ENCODE measurements around the gene HIVEP2. TPM values are rescaled to one million over a fixed set of nuclear protein-coding genes. Genes with fewer than 3 reads are reported as not detected.

Gene HIVEP2
- total RNA-seq, 1 donor from 2014 or later: 15.2 TPM

- no peak for DNase-seq (ENCODE audit: low spot score in 2 of 2, unreplicated experiment in 2 of 2)
- TF ChIP-seq CTCF (IDR thresholded peaks at IDR 0.05; ENCODE audit: unreplicated experiment): no peak
- Mint-ChIP-seq H3K36me3 (peaks cover 2% of the 10 kb centered on the region), H3K27me3 (ENCODE audit: low read depth) (no peaks in the 10 kb centered on the region), H3K9me3 (no peaks in the 10 kb centered on the region), H3K4me1 (peaks cover 10% of the 10 kb centered on the region), H3K27ac (no peak overlapping the region), H3K4me3 (no peak overlapping the region)
Measured at GRCh38 chr6:142900227-142900971, 44.6 kb downstream of the HIVEP2 start.

GRCh38 chr6:142898927-142899895, 45.8 kb downstream of the HIVEP2 start:
- Mint-ChIP-seq H3K4me1 (peaks cover 10% of the 10 kb centered on the region), H3K9me3 (no peaks in the 10 kb centered on the region), H3K4me3 (no peak overlapping the region), H3K27ac (no peak overlapping the region), H3K27me3 (ENCODE audit: low read depth) (no peaks in the 10 kb centered on the region), H3K36me3 (peaks cover 2% of the 10 kb centered on the region)
- DNase-seq (ENCODE audit: low spot score in 2 of 2, unreplicated experiment in 2 of 2): no peak
- no peak for TF ChIP-seq CTCF (IDR thresholded peaks at IDR 0.05; ENCODE audit: unreplicated experiment)

GRCh38 chr6:142897659-142898058, 47.3 kb downstream of the HIVEP2 start:
- Mint-ChIP-seq H3K36me3 (peaks cover 2% of the 10 kb centered on the region), H3K27me3 (ENCODE audit: low read depth) (no peaks in the 10 kb centered on the region), H3K4me1 (peaks cover 7% of the 10 kb centered on the region), H3K27ac (no peak overlapping the region), H3K9me3 (no peaks in the 10 kb centered on the region), H3K4me3 (no peak overlapping the region)
- TF ChIP-seq CTCF (IDR thresholded peaks at IDR 0.05; ENCODE audit: unreplicated experiment): no peak
- DNase-seq (ENCODE audit: low spot score in 2 of 2, unreplicated experiment in 2 of 2): no peak

GRCh38 chr6:142896732-142897131, 48.2 kb downstream of the HIVEP2 start:
- Mint-ChIP-seq H3K27ac (no peak overlapping the region), H3K36me3 (peaks cover 2% of the 10 kb centered on the region), H3K4me3 (no peak overlapping the region), H3K27me3 (ENCODE audit: low read depth) (no peaks in the 10 kb centered on the region), H3K4me1 (peaks cover 5% of the 10 kb centered on the region), H3K9me3 (no peaks in the 10 kb centered on the region)
- DNase-seq (ENCODE audit: low spot score in 2 of 2, unreplicated experiment in 2 of 2): no peak
- no peak for TF ChIP-seq CTCF (IDR thresholded peaks at IDR 0.05; ENCODE audit: unreplicated experiment)

GRCh38 chr6:142893088-142893487, 51.9 kb downstream of the HIVEP2 start:
- H3K9me3 Mint-ChIP-seq: no peaks in the 10 kb centered on the region
- DNase-seq (ENCODE audit: low spot score in 2 of 2, unreplicated experiment in 2 of 2): no peak
- no peaks in the 10 kb centered on the region for H3K27me3 Mint-ChIP-seq (ENCODE audit: low read depth)
- no peak overlapping the region for H3K27ac Mint-ChIP-seq
- no peaks in the 10 kb centered on the region for H3K4me1 Mint-ChIP-seq
- no peak for TF ChIP-seq CTCF (IDR thresholded peaks at IDR 0.05; ENCODE audit: unreplicated experiment)
- peaks cover 2% of the 10 kb centered on the region for H3K36me3 Mint-ChIP-seq
- H3K4me3 Mint-ChIP-seq: no peak overlapping the region

Data from mesothelial cell of epicardium (in vitro differentiated cells).